HEK293T (cell line): Measurements from ENCODE around the gene CD4.

Source experiments
- CTCF ChIA-PET: fragments of 350-600 bp; formaldehyde crosslinking; extraction: SDS; loops from one replicate; lab custom pipeline; 2021; ENCODE audit warnings: antibody characterized with exemption, inconsistent platforms; lab: Yijun Ruan, JAX
- POLR2A ChIA-PET: fragments of 350-600 bp; formaldehyde crosslinking; extraction: SDS; loops from one replicate; lab custom pipeline; 2020; ENCODE audit warnings: antibody characterized with exemption, inconsistent platforms; lab: Yijun Ruan, JAX
- DNase-seq: peaks from one replicate; pipeline ENCODE4 v3.0.0; 2012; ENCODE audit warnings: mixed read lengths; ENCODE audit errors: extremely low spot score
- ARNT ChIP-seq: fragments of 450-650 bp; IDR thresholded peaks from 2 replicates; pipeline ENCODE4 v1.6.1; 2017; ENCODE audit warnings: mild to moderate bottlenecking
- BHLHE40 ChIP-seq: fragments of 450-650 bp; IDR thresholded peaks from 2 replicates; pipeline ENCODE4 v1.6.1; 2016; ENCODE audit warnings: mild to moderate bottlenecking, moderate library complexity, borderline replicate concordance
- CTBP1 ChIP-seq: fragments of 450-650 bp; IDR thresholded peaks from 2 replicates; pipeline ENCODE4 v1.6.1; 2016; ENCODE audit warnings: borderline replicate concordance
- ELF4 ChIP-seq: fragments of 450-650 bp; IDR thresholded peaks from 2 replicates; pipeline ENCODE4 v1.6.1; 2017; ENCODE audit warnings: antibody characterized with exemption
- FOXA1 ChIP-seq: fragments of 450-650 bp; IDR thresholded peaks from 2 replicates; pipeline ENCODE4 v1.6.1; 2016; ENCODE audit warnings: mild to moderate bottlenecking
- FOXK2 ChIP-seq: fragments of 450-650 bp; IDR thresholded peaks from 2 replicates; pipeline ENCODE4 v1.6.1; 2016; ENCODE audit warnings: mild to moderate bottlenecking
- FOXM1 ChIP-seq: fragments of 450-650 bp; IDR thresholded peaks from 2 replicates; pipeline ENCODE4 v1.6.1; 2017; ENCODE audit warnings: mild to moderate bottlenecking, borderline replicate concordance
- HDGF ChIP-seq: fragments of 450-650 bp; IDR thresholded peaks from 2 replicates; pipeline ENCODE4 v1.6.1; 2017; ENCODE audit warnings: antibody characterized with exemption, borderline replicate concordance
- L3MBTL2 ChIP-seq: fragments of 450-650 bp; conservative IDR thresholded peaks from 2 replicates; pipeline ENCODE4 v1.6.1; 2016; ENCODE audit warnings: mild to moderate bottlenecking
- LEF1 ChIP-seq: fragments of 450-650 bp; IDR thresholded peaks from 2 replicates; pipeline ENCODE4 v1.6.1; 2017; ENCODE audit warnings: mild to moderate bottlenecking, borderline replicate concordance
- NFRKB ChIP-seq: fragments of 450-650 bp; IDR thresholded peaks from 2 replicates; pipeline ENCODE4 v1.6.1; 2016; ENCODE audit warnings: mild to moderate bottlenecking, moderate library complexity
- SP1 ChIP-seq: fragments of 450-650 bp; IDR thresholded peaks from 2 replicates; pipeline ENCODE4 v1.6.1; 2017
- SUZ12 ChIP-seq: fragments of 450-650 bp; IDR thresholded peaks from 2 replicates; pipeline ENCODE4 v1.6.1; 2016; ENCODE audit warnings: mild to moderate bottlenecking
- TARDBP ChIP-seq: fragments of 450-650 bp; IDR thresholded peaks from 2 replicates; pipeline ENCODE4 v1.6.1; 2016
- ZNF384 ChIP-seq: fragments of 450-650 bp; IDR thresholded peaks from 2 replicates; pipeline ENCODE4 v1.6.1; 2016
- TF ChIP-seq, protein P1 (sequence below): fragments of 450-650 bp; IDR thresholded peaks from 2 replicates; pipeline ENCODE4 v1.6.1; 2016

The CD4 gene

DNA sequence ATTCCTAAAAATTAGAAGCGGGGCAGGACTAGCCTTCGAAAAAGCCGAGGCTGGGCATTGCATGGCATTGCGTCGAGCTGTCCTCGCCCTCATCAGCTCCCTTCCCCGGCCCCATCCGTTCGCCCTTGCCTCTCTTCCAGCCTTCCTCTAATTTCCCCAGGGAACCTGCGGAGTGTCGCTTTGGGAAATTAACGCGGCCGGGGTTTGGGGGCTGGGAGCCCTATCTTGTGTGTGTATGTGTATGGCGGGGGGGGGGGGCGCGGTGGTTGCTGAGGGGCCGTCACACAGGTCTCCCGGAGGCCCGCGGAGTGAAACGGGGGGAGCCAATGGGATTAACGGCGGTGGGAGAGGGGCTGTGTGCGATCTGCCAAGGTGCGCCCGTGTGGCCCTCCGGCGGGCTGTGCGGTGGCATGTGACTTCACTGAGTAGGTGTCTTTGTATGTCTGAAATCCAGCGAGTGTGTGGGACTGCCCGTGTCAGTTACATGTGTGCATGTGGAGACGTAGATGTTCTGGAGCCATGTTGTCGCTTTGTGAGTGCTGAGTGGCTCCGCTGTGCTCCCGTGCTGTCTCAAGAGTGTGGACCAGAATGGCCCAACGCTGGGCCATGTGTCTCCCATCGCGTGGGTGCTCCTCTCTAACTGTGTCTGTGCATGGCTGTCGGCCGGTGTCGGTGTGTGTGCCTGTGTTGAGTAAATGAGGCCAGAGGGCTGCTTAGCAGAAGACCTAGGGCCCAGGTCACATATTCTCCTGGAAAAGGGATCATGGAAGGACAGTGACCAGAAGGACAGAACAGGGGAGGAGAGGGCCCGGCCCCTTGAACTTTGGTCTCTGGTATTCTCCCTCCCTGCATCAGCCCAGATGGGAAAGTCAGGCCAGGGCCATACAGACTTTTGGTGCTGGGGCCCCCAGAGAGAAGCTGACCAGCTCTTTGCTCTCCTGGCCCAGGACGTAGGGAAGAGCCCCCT, 21.7 kb upstream of the CD4 start:
- DNase-seq, result no peak
- no peak for TF ChIP-seq FOXK2
- TF ChIP-seq L3MBTL2, result peak; percentile 43
- TF ChIP-seq SP1, result no peak
- no peak for TF ChIP-seq ARNT
- no peak for TF ChIP-seq ELF4
- ChIA-PET POLR2A (interaction anchor here (0.8 to 8.6 kb wide), 17 partner anchors 10 to 99 kb away, joined by 3 to 148 read pairs (median 6); partner anchors contain the start of genes CD4, CDCA3, COPS7A and GPR162), CTCF (interaction anchor here (0.9 to 4.1 kb wide), 11 partner anchors 11 to 158 kb away, joined by 3 to 38 read pairs (median 6); partner anchors contain the start of genes COPS7A, GPR162 and MLF2)

DNA sequence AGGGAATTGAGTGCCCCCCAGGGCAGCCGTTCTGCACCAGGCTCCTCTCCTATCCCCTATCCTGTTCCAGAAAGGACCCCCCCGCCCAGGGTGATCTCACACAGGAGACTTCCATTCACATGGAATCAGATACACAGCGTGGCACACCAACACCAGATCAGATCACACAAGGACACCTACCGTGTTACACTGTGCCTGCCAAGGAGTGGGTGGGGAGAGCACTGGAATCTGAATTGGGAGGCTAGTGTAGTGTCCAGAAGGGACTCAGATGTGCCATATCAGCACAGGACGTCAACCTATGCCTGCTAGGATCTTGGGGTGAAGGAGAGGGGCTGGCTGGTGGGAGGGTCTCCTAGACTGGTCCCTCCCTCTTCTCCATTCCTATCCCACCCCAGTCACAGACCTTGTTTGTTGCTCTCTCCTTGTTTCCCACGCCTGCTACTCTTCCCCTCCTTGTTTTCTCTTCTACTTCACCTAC, 20.9 kb upstream of the CD4 start:
- ChIA-PET CTCF (interaction anchor here (2.1 to 4.1 kb wide), 2 partner anchors 15 kb away, joined by 15 to 38 read pairs; partner anchors contain the start of gene MLF2), POLR2A (interaction anchor here (1.0 to 8.6 kb wide), 6 partner anchors 9 to 59 kb away, joined by 3 to 148 read pairs (median 24); partner anchors contain the start of genes COPS7A, GPR162 and MLF2)
- TF ChIP-seq HDGF, result no peak
- DNase-seq, result no peak

DNA sequence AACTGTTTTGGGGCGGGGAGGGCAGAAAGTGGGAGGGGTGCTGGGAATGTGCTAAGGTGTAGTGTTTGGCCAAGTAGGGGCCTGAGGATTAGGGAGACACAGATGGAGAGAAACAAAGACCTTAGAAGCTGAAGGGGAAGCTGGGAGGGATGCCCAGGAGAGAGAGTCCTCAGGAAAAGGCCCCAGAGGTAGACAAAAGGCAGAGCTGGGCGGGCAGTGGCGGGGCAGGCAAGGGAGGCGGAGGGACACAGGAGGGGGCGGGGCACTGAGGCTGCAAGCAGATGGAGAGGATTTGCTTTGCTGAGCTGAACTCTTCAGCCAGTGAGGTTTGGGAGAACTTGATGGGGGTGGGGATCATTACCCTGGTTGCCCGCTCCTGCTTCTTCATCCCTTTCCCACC, 20.3 kb upstream of the CD4 start:
- no peak for DNase-seq
- TF ChIP-seq CTBP1 (no peak), LEF1 (no peak), NFRKB (no peak), HDGF (no peak), BHLHE40 (no peak), FOXA1 (no peak), FOXM1 (no peak), SUZ12 (no peak), L3MBTL2 (no peak), SP1 (no peak), ARNT (no peak), ZNF384 (no peak), TARDBP (no peak), FOXK2 (no peak), ELF4 (no peak)
- TF ChIP-seq, protein P1, sequence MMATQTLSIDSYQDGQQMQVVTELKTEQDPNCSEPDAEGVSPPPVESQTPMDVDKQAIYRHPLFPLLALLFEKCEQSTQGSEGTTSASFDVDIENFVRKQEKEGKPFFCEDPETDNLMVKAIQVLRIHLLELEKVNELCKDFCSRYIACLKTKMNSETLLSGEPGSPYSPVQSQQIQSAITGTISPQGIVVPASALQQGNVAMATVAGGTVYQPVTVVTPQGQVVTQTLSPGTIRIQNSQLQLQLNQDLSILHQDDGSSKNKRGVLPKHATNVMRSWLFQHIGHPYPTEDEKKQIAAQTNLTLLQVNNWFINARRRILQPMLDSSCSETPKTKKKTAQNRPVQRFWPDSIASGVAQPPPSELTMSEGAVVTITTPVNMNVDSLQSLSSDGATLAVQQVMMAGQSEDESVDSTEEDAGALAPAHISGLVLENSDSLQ, result no peak
- ChIA-PET CTCF (interaction anchor here (2.1 kb wide), 1 partner anchor 15 kb away, joined by 15 read pairs; the partner anchor contains the start of gene MLF2), POLR2A (interaction anchor here (1.0 to 8.6 kb wide), 4 partner anchors 16 to 80 kb away, joined by 4 to 148 read pairs (median 27); partner anchors contain the start of genes COPS7A, GPR162, MLF2 and ZNF384)

DNA sequence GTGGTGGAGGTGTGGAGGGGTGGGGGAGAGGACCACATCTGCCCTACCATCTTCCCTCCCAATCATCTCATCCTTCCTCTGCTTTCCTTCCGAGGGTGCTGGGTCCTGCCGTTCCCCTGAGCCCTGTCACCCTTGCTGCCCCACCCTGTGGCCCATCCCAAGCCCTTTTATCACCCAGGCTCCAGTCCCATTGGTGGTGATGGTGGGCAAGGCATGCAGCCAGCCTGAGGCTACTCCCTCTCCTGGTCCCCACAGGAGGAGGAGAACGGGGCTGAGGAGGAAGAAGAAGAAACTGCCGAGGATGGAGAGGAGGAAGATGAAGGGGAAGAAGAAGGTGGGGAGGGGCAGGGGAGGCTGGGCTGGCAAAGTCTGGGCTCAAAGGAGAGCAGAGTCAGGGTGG, 19.7 kb upstream of the CD4 start:
- no peak for DNase-seq
- ChIA-PET CTCF (interaction anchor here (2.1 kb wide), 1 partner anchor 16 kb away, joined by 15 read pairs; the partner anchor contains the start of gene MLF2), POLR2A (interaction anchor here (1.0 to 8.6 kb wide), 4 partner anchors 16 to 81 kb away, joined by 4 to 148 read pairs (median 27); partner anchors contain the start of genes COPS7A, GPR162, MLF2 and ZNF384)
- TF ChIP-seq FOXM1, result no peak
- TF ChIP-seq CTBP1, result no peak
- no peak for TF ChIP-seq ZNF384

DNA sequence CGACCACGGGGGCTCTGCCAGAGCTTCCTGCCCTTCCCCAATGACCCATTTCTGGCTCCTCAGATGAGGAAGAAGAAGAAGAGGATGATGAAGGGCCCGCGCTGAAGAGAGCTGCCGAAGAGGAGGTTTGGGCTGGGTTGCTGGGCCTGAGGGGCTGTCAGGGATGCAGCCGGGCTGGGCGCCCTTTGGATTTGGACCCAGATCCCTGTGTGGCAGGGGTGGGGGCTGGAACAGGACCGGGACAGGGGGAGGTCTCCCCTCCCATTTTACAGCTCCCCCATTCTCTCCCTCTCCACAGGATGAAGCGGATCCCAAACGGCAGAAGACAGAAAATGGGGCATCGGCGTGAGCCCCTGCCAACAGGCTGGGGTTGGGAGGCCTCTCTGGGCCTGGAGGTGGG, 19.2 kb upstream of the CD4 start:
- ChIA-PET CTCF (interaction anchor here (2.1 kb wide), 1 partner anchor 17 kb away, joined by 15 read pairs; the partner anchor contains the start of gene MLF2), POLR2A (interaction anchor here (1.4 to 8.6 kb wide), 3 partner anchors 17 to 81 kb away, joined by 8 to 148 read pairs (median 46); partner anchors contain the start of genes GPR162, MLF2 and ZNF384)

DNA sequence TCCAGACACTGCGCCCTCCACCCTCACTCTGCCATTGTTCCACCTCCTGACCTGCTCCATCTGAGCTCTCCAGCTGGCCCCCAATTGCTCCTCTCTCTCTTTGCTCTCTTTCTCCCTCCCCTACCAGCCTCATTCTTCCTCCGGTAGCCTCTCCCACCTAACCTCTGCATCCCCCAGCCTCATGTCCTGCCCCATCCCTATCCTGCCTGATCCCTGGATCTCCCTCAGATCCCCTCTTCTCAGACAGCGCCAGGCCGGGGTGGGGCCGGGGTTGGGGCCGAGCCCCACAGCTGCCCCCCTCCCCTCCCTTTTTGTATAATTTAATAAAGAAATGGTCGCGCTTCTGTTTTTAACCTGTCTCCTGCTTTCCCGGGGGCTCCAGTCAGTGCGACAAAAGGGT, 18.7 kb upstream of the CD4 start:
- ChIA-PET POLR2A (interaction anchor here (5.8 to 8.6 kb wide), 2 partner anchors 17 to 52 kb away, joined by 46 to 148 read pairs; partner anchors contain the start of genes GPR162 and MLF2), CTCF (interaction anchor here (0.7 to 2.1 kb wide), 3 partner anchors 17 to 61 kb away, joined by 3 to 15 read pairs (median 6); partner anchors contain the start of gene MLF2)
- no peak for DNase-seq
- TF ChIP-seq LEF1 (no peak), SP1 (no peak), NFRKB (no peak), TARDBP (no peak), ELF4 (no peak), BHLHE40 (no peak), CTBP1 (no peak), ARNT (no peak), HDGF (no peak), ZNF384 (no peak)
- TF ChIP-seq, protein P1, result no peak

More for the DNA sequence above, 19.2 kb upstream of the CD4 start:
- DNase-seq, result no peak
- TF ChIP-seq FOXK2 (no peak), TARDBP (no peak), HDGF (no peak), NFRKB (no peak), SP1 (no peak), ZNF384 (no peak), ELF4 (no peak), SUZ12 (no peak), ARNT (no peak), FOXM1 (no peak), CTBP1 (no peak), L3MBTL2 (no peak), LEF1 (no peak), BHLHE40 (no peak), FOXA1 (no peak)
- TF ChIP-seq, protein P1, result no peak
